HG02885 (cell line): ENCODE measurements around the gene PARP9.

Experiments used
- ATAC-seq: cut with Tn5 transposase; IDR thresholded peaks from one replicate; pipeline ENCODE4 v1.9.1; 2021; ENCODE audit warnings: mild to moderate bottlenecking; ENCODE audit not compliant: unreplicated experiment, poor library complexity

The PARP9 gene

GRCh38 chr3:122497425-122497824 is 66.7 kb downstream of the PARP9 start:
- peak; percentile 75 for ATAC-seq

DNA sequence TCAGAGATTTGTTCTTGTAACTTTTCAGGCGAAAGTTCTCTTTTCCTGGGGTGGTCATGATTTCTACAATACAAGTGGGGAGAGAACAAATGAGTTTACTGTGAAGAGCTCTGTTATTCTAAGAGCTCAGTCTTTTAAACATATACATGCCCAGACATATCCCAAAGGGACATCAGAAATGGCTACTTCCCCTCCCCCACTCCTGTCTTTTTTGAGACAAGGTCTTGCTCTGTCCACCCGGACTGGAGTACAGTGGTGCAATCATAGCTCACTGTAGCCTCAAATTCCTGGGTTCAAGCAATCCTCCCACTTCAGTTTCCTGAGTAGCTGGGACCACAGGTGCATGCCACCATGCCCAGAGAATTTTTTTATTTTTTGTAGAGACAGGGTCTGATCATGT is 67.6 kb downstream of the PARP9 start:
- ATAC-seq = no peak

GRCh38 chr3:122493296-122493695 is 70.8 kb downstream of the PARP9 start:
- ATAC-seq = no peak

DNA sequence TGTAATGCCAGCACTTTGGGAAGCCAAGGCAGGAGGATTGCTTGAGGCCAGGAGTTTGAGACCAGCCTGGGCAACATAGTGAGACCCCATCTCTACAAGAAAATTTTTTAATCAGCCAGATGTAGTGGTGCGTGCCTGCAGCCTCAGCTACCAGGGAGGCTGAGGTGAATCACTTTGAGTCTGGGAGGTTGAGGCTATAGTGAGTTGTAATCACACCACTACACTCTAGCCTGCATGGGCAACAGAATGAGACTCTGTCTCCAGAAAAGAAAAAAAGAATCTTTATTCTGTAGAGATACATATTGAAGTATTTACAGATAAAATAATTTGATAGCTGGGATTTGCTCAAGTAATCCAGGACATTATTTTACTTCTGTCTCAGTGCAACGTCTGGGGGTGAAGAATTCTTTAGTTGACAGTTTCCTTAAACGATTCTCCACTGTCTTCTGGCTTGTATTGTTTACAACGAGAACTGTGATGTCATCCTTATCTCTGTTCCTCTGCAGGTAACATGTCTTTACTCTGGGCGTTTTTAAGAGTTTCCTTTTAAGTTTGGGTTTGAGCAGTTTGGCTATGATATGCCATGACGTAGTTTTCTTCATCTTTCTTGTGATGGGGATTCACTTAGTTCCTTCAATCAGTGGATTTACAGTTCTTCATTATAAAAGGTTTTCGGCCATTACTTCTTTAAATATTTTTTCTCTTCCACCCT is 75.7 kb downstream of the PARP9 start:
- no peak for ATAC-seq

GRCh38 chr3:122484985-122485384 is 79.1 kb downstream of the PARP9 start:
- no peak for ATAC-seq

GRCh38 chr3:122481390-122481789 is 82.7 kb downstream of the PARP9 start:
- no peak for ATAC-seq
